ENCODE results near the gene TMEM11.

The TMEM11 gene

DNA sequence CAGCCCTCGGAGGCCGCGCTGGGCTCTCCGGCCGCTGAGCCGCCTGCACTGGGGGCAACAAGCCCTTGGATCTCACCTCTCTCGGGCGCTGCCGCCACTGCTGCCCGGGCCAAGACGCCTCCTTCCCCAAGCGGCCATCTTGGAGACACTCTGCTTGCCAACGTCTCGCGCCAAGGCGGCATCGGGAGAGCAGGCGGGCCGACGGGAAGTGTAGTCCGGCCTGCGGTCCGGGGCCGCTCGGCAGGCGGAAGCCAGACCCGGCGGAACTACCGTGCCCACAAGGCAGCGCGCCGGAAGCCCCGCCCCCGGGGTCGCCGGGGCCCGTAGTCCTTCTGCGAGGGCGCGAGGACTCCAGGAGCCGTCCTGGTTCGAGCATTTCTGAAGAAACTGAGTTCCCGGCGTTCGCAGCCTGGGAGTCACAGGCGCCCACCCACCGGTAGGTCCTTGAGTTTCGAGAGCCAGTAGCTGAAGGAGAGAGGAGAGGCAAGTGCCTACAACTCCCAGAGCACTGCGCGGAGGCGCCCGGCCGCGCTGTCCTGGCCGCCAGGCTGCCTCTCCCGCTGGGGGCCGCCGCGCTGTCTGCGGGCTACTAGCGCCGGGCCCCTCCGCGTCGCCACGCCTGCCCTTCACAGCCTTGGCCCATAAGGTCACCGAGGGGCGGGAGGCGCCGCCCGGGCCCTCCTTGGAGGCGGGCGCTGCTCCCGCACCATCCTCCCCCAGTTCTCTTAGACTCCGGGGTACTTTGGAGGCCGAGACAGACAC lies at the start of gene TMEM11:
TSS of gene TMEM11 (minus strand) at position 147 of the 762 bp plus-strand sequence. CDS start at position 138, 9 bp downstream.
- DNase-seq (ENCODE audit: low read depth): peak; percentile 86

DNA sequence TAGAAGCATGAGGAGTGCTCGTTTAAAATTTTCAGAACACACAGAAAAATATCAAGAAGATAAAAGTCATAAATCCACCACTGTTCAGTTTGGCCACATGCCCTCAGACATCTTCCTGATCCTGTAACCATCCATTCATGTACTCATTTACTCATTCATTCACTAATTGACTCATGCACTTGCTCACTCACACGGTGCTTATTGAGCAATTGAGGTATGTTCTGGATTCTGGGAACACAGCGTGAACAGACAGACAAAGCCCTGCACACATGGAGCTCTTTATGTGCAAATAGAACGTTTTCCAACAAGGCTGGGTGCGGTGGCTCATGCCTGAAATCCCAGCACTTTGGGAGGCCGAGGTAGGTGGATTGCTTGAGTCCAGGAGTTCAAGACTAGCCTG lies 49.4 kb upstream of the TMEM11 start:
- DNase-seq (ENCODE audit: low read depth): no peak

DNA sequence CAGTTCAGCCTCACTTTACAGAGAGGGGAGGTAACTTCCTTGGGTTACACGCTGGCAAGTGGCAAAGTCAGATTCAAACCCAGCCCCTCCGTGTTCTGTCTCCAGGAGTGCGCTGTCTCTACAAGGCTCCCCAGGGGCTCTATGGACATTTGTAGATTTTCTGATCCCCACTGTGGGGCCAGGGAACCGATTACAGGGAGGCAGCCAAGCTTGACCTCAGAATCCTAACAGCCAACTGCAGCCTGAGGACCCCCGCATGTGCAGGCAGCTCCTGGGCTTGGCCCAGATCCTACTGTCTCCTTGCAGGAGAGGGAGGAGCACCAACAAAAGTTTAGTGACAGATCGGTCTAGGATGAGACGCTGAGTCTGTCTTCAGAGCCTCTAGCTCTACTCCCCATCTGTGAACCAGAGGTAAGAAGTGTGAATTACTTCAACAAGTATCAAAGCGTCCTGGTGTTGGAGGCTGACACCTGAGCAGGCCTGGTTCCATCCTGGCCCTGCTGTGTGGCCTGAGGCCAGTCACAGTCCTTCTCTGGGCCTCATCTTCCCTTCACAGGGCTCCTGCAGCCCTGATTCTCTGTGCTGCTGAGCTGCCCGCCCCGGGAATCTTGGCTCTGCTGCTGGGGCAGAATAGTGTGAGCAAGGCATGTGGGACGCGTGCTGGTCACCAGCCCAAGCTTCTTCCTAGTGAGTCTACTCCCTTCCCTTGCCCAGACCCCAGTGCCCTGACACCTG lies 48.5 kb upstream of the TMEM11 start:
- DNase-seq (ENCODE audit: low read depth): no peak

- DNase-seq (ENCODE audit: low read depth): no peak
Observed at GRCh38 chr17:21258593-21258992, 44.6 kb upstream of the TMEM11 start.

DNA sequence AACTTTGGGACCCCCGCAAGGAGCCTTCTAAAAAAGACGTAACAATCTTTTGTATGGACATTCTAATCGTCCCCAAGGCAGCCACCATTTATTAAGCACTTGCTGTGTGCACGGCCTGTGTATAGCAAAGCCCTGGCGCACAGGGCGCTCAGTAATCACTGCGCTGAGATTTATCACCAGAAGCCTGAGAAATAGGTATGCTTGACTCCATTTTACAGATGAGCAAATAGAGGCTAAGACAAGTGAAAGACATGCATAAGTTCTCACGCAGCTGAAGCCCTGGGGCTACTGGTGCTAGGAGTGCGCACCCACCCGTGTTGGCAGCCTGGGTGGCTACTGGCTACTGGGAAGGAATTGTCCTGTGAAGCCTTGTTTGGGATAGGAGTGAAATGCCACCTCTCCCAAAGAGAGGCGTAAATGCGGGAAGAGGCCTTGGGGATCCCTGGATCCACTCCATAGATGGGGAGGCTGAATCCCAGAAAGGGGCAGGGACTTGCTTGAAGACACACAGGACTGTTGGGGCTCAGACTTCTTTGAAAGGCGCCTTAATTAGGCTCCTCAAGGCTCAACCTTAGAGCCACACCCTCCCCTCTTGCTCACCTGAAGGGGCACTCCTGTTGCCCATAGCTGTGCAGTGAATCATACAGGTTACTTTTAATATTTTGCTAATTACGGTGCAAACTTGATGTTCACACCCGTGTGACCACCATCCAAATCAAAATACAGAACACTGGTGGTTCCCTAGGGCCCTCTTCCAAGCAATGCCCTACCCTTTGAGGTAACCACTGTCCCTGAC lies 39.9 kb upstream of the TMEM11 start:
- no peak for DNase-seq (ENCODE audit: low read depth)

GRCh38 chr17:21252796-21253645 lies 39.1 kb upstream of the TMEM11 start, which contains the start of gene NATD1:
Gene NATD1, minus strand, starts transcription at chr17:21253410. Its CDS starts 146 bp downstream, at chr17:21253264.
- DNase-seq (ENCODE audit: low read depth): peak; percentile 53

- DNase-seq (ENCODE audit: low read depth): no peak
Observed at GRCh38 chr17:21252289-21252795, 38.4 kb upstream of the TMEM11 start.

DNA sequence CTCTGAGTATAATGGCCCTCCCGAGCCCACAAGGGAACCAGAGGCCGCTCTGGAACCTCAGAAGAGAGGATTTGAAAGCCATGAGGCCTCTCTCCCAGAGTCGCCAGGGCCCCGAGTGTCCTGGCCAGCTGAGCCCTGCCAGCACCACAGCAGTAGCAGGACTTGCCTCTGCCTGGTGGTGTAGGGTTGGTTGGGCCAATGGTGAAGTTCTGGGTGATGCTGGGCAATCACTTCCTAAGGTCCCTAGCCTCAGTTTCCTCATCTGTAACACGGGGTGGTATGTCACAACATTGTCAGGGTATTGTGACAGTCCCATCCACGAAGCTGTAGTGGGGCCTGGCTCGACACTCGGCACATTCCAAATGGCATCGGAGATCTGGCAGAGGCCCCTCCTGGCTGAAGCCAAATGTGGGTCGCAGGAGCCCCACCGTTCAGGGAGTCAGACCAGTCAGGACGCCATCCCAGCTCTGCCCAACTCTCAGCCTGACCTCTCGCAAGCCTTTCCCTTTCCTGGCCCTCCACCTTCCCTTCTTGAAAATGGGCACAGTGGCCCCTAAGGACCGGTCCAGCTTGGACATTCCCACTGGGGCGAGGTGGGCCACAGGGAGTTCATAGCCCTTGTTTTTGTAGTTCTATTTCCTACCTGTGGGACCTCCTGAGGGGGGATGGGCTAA lies 37.5 kb upstream of the TMEM11 start:
- DNase-seq (ENCODE audit: low read depth): no peak

DNA sequence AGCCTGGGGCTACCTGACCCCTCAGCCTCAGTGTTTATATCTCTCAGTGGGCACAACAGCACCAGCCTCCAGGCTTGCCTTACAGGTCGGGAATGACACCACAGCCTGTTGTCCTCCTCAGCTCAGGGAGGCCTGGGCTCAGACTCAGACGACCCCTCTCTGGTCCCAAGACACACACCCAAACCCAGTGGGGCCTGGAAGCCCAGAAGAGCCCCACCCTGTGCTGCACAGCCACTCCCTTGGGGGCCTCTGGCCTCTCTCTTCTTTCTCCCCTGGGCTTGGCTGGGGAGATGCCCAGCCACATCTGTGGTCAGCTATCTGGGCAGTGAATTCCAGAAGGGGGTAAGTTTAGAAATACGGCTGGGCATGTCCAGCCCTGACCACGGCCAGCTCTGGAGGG lies 36.9 kb upstream of the TMEM11 start:
- no peak for DNase-seq (ENCODE audit: low read depth)

DNA sequence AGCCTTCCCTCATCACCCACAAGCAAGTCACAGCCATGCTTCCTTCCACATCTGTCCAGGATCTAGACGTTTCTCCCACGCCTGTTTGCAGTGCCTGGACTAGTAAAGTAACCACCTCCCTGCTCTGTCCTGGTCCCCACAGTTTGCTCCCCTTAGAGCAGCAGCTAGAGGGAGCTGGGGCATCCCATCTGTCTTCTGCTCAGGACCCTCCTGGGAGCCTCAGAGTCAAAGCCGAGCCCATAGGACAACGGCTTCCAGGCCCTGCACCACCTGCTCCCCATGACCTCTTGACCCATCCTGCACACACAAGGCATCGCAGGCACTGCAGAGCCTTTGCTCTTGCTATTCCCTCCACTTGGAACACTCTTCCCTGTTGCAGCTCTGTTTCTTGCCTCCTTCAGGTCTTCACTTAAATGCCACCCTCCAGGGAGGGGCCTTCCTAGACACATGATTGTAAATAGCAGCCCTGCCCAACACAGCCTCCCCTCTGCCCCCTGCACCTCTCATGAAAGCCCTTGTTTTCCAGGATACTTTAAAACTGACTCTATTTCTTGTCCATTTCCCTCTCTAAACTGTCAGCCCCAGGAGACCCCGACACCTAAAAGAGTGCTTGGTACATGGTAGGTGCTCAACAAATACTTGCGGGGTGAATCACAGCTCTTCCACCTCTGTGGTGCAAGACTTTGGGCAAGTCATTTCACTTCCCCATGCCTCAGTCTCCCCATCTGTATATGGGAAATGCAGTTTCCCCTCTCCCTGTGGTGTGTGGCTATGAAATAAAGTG lies 36.2 kb upstream of the TMEM11 start:
- no peak for DNase-seq (ENCODE audit: low read depth)

DNA sequence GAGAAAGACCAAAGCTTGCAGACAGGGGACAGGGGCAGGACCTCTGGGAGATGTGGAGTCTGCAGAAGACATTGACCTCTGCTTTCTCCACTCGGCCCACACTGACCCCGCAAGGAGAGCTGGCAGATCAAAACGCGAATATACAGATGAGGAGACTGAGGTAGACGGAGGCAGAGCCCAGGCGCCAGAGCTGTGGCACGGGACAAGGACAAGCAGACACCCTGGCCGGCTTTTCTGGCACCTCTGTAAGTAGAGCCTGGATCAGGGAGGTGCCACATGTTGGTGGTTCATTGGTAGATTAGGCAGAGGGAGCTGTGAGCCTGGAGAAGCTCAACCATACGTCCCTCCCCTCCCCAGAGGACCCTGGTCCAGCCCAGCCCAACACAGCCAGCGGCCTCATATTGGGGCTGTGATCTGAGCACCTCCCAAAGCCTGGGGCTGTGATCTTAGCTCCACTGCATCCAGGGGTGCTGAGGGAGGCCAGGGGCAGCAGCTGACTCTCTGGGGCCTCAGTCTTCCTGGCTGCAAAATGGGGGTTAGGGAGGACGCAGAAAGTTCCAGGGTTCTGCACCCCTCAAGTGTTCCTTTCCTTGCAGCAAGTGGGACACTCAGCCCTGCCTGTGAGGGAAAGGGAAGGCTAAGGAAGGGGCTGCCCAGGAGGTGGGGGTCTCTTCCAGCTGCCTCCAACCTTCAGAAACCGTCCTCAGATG lies 35.3 kb upstream of the TMEM11 start:
- no peak for DNase-seq (ENCODE audit: low read depth)

DNA sequence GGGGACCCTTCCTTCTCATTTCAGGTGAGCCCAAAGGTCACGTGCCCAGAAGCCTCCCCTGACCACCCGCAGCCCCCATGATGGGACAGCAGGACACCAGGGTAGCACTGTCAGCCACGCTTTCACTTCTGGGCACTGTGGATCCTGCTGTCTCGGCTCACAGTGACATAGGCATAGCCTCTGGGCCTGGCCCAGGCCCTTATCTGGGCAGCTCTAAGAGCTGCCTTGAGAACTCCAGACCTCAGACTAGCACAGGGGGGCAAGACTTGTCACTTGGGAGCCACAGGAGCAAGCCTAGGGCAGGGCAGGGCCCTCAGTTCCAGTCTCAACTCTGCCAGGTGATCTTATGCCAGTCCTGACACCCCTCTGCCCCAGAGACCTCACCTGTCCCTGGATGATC lies 34.5 kb upstream of the TMEM11 start:
- no peak for DNase-seq (ENCODE audit: low read depth)

DNA sequence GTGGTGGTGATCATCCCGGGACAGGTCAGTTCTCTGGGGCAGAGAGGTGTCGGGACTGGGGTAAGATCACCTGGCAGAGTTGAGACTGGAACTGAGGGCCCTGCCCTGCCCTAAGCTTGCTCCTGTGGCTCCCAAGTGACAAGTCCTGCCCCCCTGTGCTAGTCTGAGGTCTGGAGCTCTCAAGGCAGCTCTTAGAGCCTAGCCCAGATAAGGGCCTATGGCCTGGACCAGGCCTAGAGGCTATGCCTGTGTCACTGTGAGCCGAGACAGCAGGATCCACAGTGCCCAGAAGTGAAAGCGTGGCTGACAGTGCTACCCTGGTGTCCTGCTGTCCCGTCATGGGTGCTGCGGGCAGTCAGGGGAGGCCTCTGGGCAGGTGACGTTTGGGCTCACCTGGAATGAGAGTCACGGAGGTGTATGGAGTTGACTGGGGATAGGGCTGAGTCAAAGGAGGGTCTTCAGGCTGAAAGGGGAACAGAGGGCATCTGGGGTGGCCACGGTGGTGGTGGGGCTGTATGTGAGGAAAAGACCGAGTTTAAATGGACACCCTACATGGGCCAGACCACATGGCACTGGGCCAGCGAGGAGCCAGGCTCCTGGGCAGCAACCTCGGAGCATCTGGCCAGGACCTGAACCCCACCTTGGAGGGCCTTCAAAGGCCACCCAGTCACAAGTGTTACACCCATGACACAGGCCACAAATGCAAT lies 33.7 kb upstream of the TMEM11 start:
- DNase-seq (ENCODE audit: low read depth): no peak

GRCh38 chr17:21246698-21247097 lies 32.7 kb upstream of the TMEM11 start:
- no peak for DNase-seq (ENCODE audit: low read depth)

- DNase-seq (ENCODE audit: low read depth): no peak
Observed at GRCh38 chr17:21245639-21246084, 31.7 kb upstream of the TMEM11 start.

DNA sequence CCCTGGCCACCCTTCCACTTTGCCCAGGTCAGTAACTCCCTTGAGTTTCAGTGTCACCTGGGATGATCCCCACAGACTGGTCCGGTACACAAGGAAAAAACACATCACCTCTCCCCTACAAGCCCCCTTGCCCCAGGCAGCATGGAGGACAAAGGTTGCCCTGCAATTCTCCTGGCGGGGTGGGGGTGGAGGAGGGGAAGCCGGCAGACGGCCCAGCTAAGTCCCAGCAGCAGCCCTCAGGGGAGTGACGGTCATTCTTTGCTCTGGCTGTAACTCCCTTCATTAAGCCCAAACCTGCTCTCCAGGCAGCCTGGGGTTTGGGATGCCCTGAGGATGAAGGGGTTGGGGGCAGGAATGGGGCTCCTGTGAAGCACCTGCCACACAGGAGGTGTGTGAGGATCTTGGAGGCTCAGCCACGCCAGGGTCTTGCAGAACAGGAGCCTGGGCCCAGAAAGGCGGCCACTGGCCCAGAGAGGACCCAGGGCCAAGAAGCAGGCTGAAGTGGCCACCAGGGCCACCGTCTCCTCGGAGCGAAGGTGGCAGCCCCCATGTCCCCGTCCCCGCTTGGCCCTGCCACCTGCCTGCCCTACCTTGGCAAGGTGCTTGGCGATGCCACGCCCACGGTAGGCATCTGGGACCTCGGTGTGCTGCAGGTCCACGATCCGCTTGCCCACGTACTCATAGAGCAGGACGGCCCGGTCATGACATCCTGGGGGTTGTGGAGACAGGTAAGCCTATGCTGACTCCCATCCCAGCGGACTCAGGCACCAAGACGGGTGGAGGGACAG lies 29.7 kb upstream of the TMEM11 start:
- no peak for DNase-seq (ENCODE audit: low read depth)

- no peak for DNase-seq (ENCODE audit: low read depth)
Observed at GRCh38 chr17:21242780-21243515, 29.0 kb upstream of the TMEM11 start.

Data from stimulated activated CD8-positive, alpha-beta memory T cell treated with anti-CD3 and anti-CD28 coated beads, Interleukin-15, amount 100 ng/mL, for 24 hours (primary cell).